Measurements from ENCODE around the gene PRKCSH.
"Not testable (repeated sequence)": the region's sequence is repeated elsewhere in the genome, so short reads cannot be mapped to it uniquely, and the experiment has no call there.

PRKCSH gene

GRCh38 chr19:11447347-11448262, 12.2 kb downstream of the PRKCSH start:
- no peak for DNase-seq
- intact Hi-C loops (cut with DNase I): loop anchor here (2.0 to 10.0 kb wide), 3 partner anchors 35 to 313 kb away; partner anchors contain the start of gene EPOR

DNA sequence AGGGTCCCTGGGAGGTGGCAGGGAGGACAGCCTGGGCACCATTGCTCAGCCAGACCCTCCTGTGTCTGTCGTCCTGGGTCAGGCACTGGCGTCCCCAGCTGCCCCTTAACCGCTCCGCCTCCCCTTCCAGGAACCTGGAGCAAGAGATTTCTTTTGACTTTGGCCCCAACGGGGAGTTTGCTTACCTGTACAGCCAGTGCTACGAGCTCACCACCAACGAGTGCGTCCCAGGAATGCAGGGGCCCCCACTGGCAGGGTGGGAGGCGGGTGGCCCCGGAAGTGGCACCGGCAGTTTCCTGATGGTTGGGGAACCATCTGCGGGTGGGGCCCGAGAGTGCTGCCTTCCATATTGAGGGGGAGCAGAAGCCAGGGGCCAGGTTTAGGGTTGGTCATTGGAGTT, 13.0 kb downstream of the PRKCSH start:
- intact Hi-C loops (cut with DNase I): loop anchor here (5.0 to 10.0 kb wide), 2 partner anchors 66 to 314 kb away; partner anchors contain the start of gene EPOR
- DNase-seq: no peak

DNA sequence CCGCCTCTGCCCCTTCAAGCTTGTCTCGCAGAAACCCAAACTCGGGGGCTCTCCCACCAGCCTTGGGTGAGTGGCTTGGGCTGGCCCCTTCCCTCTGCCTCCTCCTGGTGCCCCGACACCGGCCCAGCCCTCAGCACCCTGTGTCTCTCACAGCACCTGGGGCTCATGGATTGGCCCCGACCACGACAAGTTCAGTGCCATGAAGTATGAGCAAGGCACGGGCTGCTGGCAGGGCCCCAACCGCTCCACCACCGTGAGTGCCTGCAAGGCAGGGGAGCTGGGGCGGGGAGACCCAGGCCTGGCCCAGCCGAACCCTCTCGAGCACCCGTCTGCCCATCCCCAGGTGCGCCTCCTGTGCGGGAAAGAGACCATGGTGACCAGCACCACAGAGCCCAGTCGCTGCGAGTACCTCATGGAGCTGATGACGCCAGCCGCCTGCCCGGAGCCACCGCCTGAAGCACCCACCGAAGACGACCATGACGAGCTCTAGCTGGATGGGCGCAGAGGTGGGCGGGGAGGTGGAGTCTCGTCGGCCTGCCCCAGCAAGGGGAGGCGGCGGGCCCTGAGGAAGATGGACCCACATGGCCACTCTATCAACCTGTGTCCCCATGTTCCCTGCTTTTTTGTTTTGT, 13.6 kb downstream of the PRKCSH start:
- DNase-seq: peak in 1 of 10 donors; percentile 90
- intact Hi-C loops (cut with DNase I): loop anchor here (5.0 to 10.0 kb wide), 2 partner anchors 67 to 314 kb away; partner anchors contain the start of gene EPOR

- intact Hi-C loops (cut with DNase I): no loop called here
- no peak for DNase-seq
Observed at GRCh38 chr19:11450570-11451326, 15.3 kb downstream of the PRKCSH start.

- intact Hi-C loops (cut with DNase I): no loop called here
- DNase-seq: no peak
Observed at GRCh38 chr19:11451327-11451870, 16.0 kb downstream of the PRKCSH start.

- intact Hi-C loops (cut with DNase I): no loop called here
- no peak for DNase-seq
Observed at GRCh38 chr19:11451871-11452619, 16.6 kb downstream of the PRKCSH start.

- DNase-seq: peak in 1 of 10 donors; percentile 88
- intact Hi-C loops (cut with DNase I): no loop called here
Observed at GRCh38 chr19:11452620-11453310, 17.3 kb downstream of the PRKCSH start.

- DNase-seq: no peak
- intact Hi-C loops (cut with DNase I): no loop called here
Observed at GRCh38 chr19:11453468-11454341, 18.3 kb downstream of the PRKCSH start.

- DNase-seq; intact Hi-C loops (cut with DNase I): not testable (repeated sequence)
Observed at GRCh38 chr19:11455233-11455554, 19.8 kb downstream of the PRKCSH start.

GRCh38 chr19:11456659-11457058, 21.2 kb downstream of the PRKCSH start:
- DNase-seq: no peak
- intact Hi-C loops (cut with DNase I): no loop called here

- intact Hi-C loops (cut with DNase I): no loop called here
Observed at GRCh38 chr19:11457115-11457514, 21.7 kb downstream of the PRKCSH start.

DNA sequence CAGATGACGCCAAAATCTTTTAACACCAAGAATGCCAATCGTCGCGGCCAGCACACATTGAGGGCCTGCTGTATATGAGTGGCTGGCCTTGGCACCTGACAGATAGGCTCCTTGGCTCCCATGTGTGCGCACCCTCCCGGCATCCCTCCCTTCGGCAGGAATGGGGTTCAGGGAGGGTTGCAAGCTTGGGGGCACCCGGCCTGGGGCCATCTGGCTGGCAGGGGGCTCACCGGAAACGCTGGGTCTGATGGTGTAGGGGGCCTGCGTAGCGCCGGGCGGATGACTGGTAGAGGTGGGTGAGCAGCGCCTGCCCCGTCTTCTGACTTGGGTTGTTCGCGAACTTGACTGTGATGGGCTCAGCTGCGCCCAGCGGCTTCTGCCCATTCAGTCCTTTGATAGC, 22.4 kb downstream of the PRKCSH start:
- DNase-seq: no peak
- intact Hi-C loops (cut with DNase I): no loop called here

More at GRCh38 chr19:11457115-11457514, 21.7 kb downstream of the PRKCSH start:
- DNase-seq: peak; percentile 77 to 99 (median 88)

GRCh38 chr19:11458236-11458900, 22.9 kb downstream of the PRKCSH start:
- no peak for DNase-seq
- intact Hi-C loops (cut with DNase I): no loop called here

DNA sequence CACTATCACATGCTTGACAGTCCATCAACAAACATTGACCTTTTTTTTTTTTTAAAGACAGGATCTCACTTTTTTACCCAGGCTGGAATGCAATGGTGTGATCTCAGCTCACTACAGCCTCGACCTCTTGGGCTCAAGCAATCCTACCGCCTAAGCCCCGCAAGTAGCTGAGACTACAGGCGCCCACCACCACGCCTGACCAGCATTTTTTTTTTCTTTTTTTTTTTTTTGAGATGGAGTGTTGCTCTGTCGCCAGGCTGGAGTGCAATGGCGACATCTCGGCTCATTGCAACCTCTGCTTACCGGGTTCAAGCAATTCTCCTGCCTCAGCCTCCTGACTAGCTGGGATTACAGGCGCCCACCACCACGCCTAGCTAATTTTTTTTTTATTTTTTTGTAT, 23.5 kb downstream of the PRKCSH start:
- intact Hi-C loops (cut with DNase I); DNase-seq: not testable (repeated sequence)

GRCh38 chr19:11460207-11460606, 24.8 kb downstream of the PRKCSH start:
- intact Hi-C loops (cut with DNase I): no loop called here
- DNase-seq: no peak

DNA sequence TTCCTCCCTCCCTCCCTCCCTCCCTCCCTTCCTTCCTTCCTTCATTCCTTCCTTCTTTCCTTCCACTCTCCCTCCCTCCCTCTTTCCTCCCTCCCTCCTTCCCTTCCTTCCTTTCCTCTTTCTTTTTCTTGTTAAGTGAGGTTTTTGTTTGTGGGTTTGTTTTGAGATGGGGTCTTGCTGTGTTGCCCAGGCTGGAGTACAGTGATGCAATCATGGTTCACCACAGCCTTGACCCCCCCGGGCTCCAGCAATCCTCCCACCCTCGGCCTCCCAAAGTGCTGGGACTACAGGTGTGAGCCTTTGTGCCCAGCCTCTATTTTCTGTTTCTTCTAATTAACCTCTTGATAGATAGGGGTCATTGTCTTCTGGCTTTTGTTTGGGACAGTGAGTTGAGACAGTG, 26.0 kb downstream of the PRKCSH start:
- intact Hi-C loops (cut with DNase I): no loop called here
- no peak for DNase-seq

DNA sequence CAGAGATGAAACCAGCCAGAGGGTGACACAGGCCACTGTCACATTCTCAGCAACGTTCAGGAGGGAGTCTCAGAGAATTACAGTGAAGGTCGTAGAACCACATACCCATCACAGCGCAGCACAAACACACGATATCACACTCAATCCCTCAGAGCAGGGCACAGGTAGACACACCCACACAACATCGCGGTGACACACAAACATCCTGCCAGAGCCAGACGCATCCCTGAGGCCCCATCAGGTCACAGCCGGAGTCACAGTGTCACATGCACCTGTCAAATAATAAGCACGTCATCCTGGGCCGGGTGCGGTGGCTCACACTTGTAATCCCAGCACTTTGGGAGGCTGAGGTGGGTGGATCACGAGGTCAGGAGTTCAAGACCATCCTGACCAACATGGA, 28.0 kb downstream of the PRKCSH start:
- no peak for DNase-seq
- intact Hi-C loops (cut with DNase I): no loop called here
